MM.1S (cell line): ENCODE measurements around the gene ZCWPW1.

Source experiments
- EZH2 ChIP-seq: fragments of 300-600 bp; sonication (generic); optimal IDR thresholded peaks from 2 replicates; pipeline ENCODE3; 2017; ENCODE audit warnings: low read depth, mild to moderate bottlenecking, antibody characterized with exemption, low read length, mixed read lengths
- TF ChIP-seq, protein P1 (sequence below): fragments of 300-600 bp; sonication (generic); IDR thresholded peaks from 2 replicates; pipeline ENCODE4 v1.5.1; 2016; ENCODE audit warnings: antibody characterized with exemption, low read length, mixed read lengths

- TF ChIP-seq, protein P1, sequence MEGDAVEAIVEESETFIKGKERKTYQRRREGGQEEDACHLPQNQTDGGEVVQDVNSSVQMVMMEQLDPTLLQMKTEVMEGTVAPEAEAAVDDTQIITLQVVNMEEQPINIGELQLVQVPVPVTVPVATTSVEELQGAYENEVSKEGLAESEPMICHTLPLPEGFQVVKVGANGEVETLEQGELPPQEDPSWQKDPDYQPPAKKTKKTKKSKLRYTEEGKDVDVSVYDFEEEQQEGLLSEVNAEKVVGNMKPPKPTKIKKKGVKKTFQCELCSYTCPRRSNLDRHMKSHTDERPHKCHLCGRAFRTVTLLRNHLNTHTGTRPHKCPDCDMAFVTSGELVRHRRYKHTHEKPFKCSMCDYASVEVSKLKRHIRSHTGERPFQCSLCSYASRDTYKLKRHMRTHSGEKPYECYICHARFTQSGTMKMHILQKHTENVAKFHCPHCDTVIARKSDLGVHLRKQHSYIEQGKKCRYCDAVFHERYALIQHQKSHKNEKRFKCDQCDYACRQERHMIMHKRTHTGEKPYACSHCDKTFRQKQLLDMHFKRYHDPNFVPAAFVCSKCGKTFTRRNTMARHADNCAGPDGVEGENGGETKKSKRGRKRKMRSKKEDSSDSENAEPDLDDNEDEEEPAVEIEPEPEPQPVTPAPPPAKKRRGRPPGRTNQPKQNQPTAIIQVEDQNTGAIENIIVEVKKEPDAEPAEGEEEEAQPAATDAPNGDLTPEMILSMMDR: no peak
- no peak for TF ChIP-seq EZH2
These were observed 41.6 kb downstream of the ZCWPW1 start for GRCh38 chr7:100386940-100387339.
